Loucy (cell line): ENCODE data around the gene ADAM22.
"Not testable (repeated sequence)": the region's sequence is repeated elsewhere in the genome, so short reads cannot be mapped to it uniquely, and the experiment has no call there.

Experiments used
- H2AFZ ChIP-seq: fragments of 200-600 bp; sonication (generic); 2 replicates; pipeline ENCODE4 v1.6.0; 2016; ENCODE audit warnings: antibody characterized with exemption, mild to moderate bottlenecking, low read length, moderate library complexity
- H3F3A ChIP-seq: fragments of 200-600 bp; 2 replicates; pipeline ENCODE4 v1.6.0; 2016; ENCODE audit warnings: antibody characterized with exemption, low read depth, mild to moderate bottlenecking
- H3K27me3 ChIP-seq: fragments of 200-600 bp; sonication (generic); 2 replicates; pipeline ENCODE4 v1.6.1; 2014; ENCODE audit warnings: low read length, mild to moderate bottlenecking; ENCODE audit not compliant: insufficient read depth, poor library complexity, severe bottlenecking
- H3K36me3 ChIP-seq: fragments of 200-600 bp; sonication (generic); 2 replicates; pipeline ENCODE4 v1.6.1; 2016; ENCODE audit warnings: low read length; ENCODE audit not compliant: insufficient read depth
- H3K4me1 ChIP-seq: fragments of 200-600 bp; sonication (generic); 2 replicates; pipeline ENCODE4 v1.5.1; 2014; ENCODE audit warnings: low read length, mild to moderate bottlenecking; ENCODE audit not compliant: insufficient read depth, poor library complexity, severe bottlenecking
- H3K4me2 ChIP-seq: fragments of 200-600 bp; sonication (generic); 2 replicates; pipeline ENCODE4 v1.6.0; 2014; ENCODE audit warnings: antibody characterized with exemption, low read length, low read depth, mild to moderate bottlenecking; ENCODE audit not compliant: poor library complexity, severe bottlenecking
- H3K4me3 ChIP-seq: fragments of 200-600 bp; sonication (generic); 2 replicates; pipeline ENCODE4 v1.5.1; 2014; ENCODE audit warnings: low read length, mild to moderate bottlenecking, mixed read lengths; ENCODE audit not compliant: poor library complexity, severe bottlenecking
- H3K79me2 ChIP-seq: fragments of 200-600 bp; sonication (generic); 2 replicates; pipeline ENCODE4 v1.6.1; 2014; ENCODE audit warnings: low read length; ENCODE audit not compliant: insufficient read depth
- H3K9ac ChIP-seq: fragments of 200-600 bp; sonication (generic); 2 replicates; pipeline ENCODE4 v1.6.0; 2014; ENCODE audit warnings: mild to moderate bottlenecking, low read depth, low read length, moderate library complexity; ENCODE audit not compliant: poor library complexity, severe bottlenecking
- H3K9me2 ChIP-seq: fragments of 200-600 bp; sonication (generic); replicated peaks from 2 replicates; pipeline ENCODE4 v1.6.1; 2016; ENCODE audit warnings: low read depth, low read length, mixed read lengths
- H3K9me3 ChIP-seq: fragments of 200-600 bp; sonication (generic); 2 replicates; pipeline ENCODE4 v1.6.1; 2014; ENCODE audit warnings: mild to moderate bottlenecking, antibody characterized with exemption, low read length, low read depth; ENCODE audit not compliant: insufficient read depth
- H4K20me1 ChIP-seq: fragments of 200-600 bp; sonication (generic); 2 replicates; pipeline ENCODE4 v1.6.0; 2014; ENCODE audit warnings: antibody characterized with exemption, low read length, mild to moderate bottlenecking; ENCODE audit not compliant: insufficient read depth, poor library complexity, severe bottlenecking
- EZH2phosphoT487 ChIP-seq: fragments of 200-600 bp; IDR thresholded peaks from 2 replicates; pipeline ENCODE4 v1.6.1; 2018; ENCODE audit warnings: antibody characterized with exemption, mild to moderate bottlenecking, moderate library complexity, borderline replicate concordance
- TF ChIP-seq, protein P1 (sequence below): fragments of 200-600 bp; sonication (generic); conservative IDR thresholded peaks from 2 replicates; pipeline ENCODE4 v1.5.1; 2014; ENCODE audit warnings: mild to moderate bottlenecking, antibody characterized with exemption, low read length

Gene ADAM22

DNA sequence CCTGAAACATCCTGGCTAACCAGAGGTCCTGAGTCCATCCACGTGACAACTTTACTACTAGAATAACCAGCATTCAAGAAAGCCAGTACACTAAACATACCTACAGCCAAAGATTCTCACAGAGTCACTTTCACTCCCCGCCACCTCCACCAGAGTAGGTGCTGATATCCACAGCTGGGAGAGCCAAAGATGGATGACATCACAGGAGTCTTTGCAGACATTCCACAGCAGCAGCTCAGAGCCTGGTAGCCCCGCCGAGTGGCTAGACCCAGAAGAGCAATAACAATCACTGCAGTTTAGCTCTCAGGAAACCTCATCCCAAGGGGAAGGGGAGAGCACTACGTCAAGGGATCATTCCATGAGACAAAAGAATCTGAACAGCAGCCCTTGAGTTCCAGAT, 13.5 kb upstream of the ADAM22 start:
- no peaks in the 10 kb centered on the region for H3K27me3 ChIP-seq
- no peaks in the 10 kb centered on the region for H3K9me2 ChIP-seq
- no peaks in the 10 kb centered on the region for H3K4me1 ChIP-seq
- H2AFZ ChIP-seq, result no peak overlapping the region
- H3K9me3 ChIP-seq, result no peaks in the 10 kb centered on the region
- H3K4me2 ChIP-seq, result no peak overlapping the region
- H3K9ac ChIP-seq, result no peak overlapping the region
- no peaks in the 10 kb centered on the region for H3F3A ChIP-seq
- no peak overlapping the region for H3K4me3 ChIP-seq
- no peaks in the 10 kb centered on the region for H4K20me1 ChIP-seq
- no peaks in the 10 kb centered on the region for H3K36me3 ChIP-seq
- TF ChIP-seq, protein P1, sequence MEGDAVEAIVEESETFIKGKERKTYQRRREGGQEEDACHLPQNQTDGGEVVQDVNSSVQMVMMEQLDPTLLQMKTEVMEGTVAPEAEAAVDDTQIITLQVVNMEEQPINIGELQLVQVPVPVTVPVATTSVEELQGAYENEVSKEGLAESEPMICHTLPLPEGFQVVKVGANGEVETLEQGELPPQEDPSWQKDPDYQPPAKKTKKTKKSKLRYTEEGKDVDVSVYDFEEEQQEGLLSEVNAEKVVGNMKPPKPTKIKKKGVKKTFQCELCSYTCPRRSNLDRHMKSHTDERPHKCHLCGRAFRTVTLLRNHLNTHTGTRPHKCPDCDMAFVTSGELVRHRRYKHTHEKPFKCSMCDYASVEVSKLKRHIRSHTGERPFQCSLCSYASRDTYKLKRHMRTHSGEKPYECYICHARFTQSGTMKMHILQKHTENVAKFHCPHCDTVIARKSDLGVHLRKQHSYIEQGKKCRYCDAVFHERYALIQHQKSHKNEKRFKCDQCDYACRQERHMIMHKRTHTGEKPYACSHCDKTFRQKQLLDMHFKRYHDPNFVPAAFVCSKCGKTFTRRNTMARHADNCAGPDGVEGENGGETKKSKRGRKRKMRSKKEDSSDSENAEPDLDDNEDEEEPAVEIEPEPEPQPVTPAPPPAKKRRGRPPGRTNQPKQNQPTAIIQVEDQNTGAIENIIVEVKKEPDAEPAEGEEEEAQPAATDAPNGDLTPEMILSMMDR, result no peak
- no peak for TF ChIP-seq EZH2phosphoT487
- no peaks in the 10 kb centered on the region for H3K79me2 ChIP-seq

DNA sequence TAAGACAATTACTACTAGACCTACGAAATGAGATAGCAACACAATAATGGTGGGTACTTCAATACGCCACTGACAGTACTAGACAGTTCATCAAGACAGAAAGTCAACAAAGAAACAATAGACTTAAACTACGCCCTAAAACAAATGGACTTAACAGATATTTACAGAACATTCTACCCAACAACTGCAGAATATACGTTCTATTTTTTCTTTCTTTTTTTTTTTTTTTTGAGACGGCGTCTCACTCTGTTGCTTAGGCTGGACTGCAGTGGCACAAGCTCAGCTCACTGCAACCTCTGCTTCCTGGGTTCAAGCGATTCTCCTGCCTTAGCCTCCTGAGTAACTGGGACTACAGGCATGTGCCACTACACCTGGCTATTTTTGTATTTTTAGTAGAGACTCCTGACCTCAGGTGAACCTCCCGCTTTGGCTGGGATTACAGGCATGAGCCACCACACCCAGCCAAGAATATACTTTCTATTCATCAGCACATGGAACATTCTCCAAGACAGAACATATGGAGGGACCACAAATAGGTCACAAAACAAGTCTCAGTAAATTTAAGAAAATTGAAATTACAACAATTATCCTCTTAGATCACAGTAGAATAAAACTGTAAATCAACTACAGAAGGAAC, 11.2 kb upstream of the ADAM22 start:
- not testable (repeated sequence) for H3K4me1 ChIP-seq, H3K4me3 ChIP-seq, H3K9me3 ChIP-seq, H3K4me2 ChIP-seq, H3K9me2 ChIP-seq, H3K9ac ChIP-seq, H3K27me3 ChIP-seq, H2AFZ ChIP-seq, H3K36me3 ChIP-seq, H3K79me2 ChIP-seq, H4K20me1 ChIP-seq, H3F3A ChIP-seq

DNA sequence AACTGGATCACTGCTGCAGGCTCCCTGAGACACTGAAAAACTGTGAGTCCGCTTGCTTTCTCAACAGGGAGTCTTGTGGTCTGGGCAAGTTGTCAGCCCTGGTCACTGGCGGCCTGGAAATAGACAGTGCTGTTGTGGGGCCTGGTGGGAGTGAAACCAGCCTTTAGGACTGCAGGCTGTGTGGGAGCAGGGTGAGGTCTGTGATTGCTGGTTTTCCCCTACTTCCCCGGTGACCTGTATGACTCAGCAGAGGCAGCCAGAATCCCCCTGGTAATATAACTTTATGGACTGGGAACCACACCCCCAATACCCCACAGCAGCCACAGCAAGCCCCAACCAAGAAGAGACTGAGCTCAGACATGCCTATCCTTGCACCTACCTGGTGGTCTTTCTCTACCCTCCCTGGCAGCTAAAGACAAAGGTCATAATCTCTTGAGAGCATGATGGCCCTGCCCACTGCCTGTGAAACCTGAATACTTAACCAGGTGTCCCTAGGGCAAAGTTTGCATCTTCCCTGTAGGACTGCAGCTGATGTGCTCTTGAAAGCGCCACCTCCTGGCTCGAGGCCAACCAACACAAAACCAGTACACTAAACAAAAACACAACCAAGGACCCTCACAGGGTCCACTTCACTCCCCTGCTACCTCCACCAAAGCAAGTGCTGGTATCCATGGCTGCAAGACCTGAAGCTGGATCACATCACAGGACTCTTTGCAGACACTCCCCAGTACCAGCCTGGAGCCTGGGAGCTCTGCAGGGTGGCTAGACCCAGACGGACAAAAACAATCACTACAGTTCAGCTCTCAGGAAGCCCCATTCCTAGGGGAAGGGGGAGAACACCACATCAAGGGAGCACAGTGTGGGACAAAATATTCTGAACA, 7.2 kb upstream of the ADAM22 start:
- peak overlapping the region; percentile 13 for H3K4me2 ChIP-seq
- H3K79me2 ChIP-seq, result no peaks in the 10 kb centered on the region
- no peaks in the 10 kb centered on the region for H3K9me2 ChIP-seq
- no peaks in the 10 kb centered on the region for H3K9me3 ChIP-seq
- H3K4me3 ChIP-seq, result no peak overlapping the region
- TF ChIP-seq, protein P1, result peak; percentile 61
- TF ChIP-seq EZH2phosphoT487, result no peak
- no peaks in the 10 kb centered on the region for H4K20me1 ChIP-seq
- H3F3A ChIP-seq, result no peaks in the 10 kb centered on the region
- 0 out of 2 replicates have a peak overlapping the region, but pooled peaks have one; percentile 45 for H2AFZ ChIP-seq
- H3K27me3 ChIP-seq, result no peaks in the 10 kb centered on the region
- H3K4me1 ChIP-seq, result peaks cover 7% of the 10 kb centered on the region
- no peak overlapping the region for H3K9ac ChIP-seq
- no peaks in the 10 kb centered on the region for H3K36me3 ChIP-seq
